Activated CD4-positive, CD25-positive, alpha-beta regulatory T cell (primary cell): ENCODE results near the gene DBR1.

ENCODE experiments used
- DNase-seq, 4 experiments: peaks; one replicate each; lab custom pipeline; 2025; lab: John Stamatoyannopoulos, UW

Gene DBR1

GRCh38 chr3:138124188-138124587 is 50.5 kb downstream of the DBR1 start:
- no peak for DNase-seq

- no peak for DNase-seq
Observed at GRCh38 chr3:138119423-138119766, 55.3 kb downstream of the DBR1 start.

- peak in 2 of 4 experiments; percentile 13 to 21 for DNase-seq
Observed at GRCh38 chr3:138118612-138119422, 55.9 kb downstream of the DBR1 start.

- DNase-seq: no peak
Observed at GRCh38 chr3:138114988-138115971, 59.4 kb downstream of the DBR1 start, which contains the start of gene DZIP1L. TSS of gene DZIP1L (minus strand) at chr3:138115608. CDS start at chr3:138103971, 11,637 bp downstream.

- no peak for DNase-seq
Observed at GRCh38 chr3:138114431-138114918, 60.2 kb downstream of the DBR1 start.

GRCh38 chr3:138113326-138113725 is 61.4 kb downstream of the DBR1 start:
- DNase-seq: no peak

- no peak for DNase-seq
Observed at GRCh38 chr3:138112362-138112761, 62.4 kb downstream of the DBR1 start.
